ENCODE results near the gene PNPO.
A peak's percentile ranks its signal among the peaks of the same experiment; 100 is the strongest.

DNA sequence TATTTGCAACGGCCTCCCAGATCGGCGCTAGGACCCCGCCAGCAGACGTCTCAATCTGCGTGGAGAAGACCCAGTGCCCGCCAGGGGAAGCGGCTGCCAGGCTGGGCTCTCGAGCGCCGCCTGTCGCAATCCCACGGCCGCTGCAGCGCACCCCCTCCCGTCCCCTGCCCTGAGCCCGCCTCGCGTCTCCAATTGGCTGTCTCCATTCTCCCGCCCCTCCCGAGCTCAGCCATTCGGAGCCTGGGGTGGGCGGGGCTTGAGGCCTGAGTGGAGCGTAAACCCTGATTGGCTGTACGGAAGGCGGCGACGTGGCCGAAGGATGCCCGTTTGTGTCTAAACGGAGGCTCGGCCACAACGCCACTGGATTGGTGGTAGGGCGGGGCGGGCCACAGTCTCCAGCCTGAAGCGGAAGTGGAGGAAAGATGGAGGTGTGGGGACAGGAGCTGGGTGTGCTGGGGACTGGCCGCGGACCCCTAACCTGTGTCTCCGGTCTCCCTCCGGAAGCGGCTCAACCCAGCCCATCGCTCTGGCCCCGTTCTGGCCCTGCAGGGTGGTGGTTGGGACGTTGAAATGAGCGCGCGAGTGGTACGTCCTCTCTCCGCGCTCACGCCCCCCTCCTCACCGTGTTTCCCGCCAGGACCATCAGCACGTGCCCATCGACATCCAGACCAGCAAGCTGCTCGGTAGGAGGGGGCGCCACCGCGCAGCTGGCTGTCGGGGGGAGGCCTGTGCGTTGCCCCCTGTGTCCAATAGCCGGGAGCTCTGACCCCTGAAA is 29.5 kb downstream of the PNPO start, which contains the start of gene CDK5RAP3:
- TF ChIP-seq TAF1 (IDR thresholded peaks at IDR 0.05; ENCODE audit: borderline replicate concordance, insufficient read depth, low read length), result peak; percentile 79
- 0 out of 2 replicates have a peak, but pooled peaks have one; percentile 9 for TF ChIP-seq SIN3A (IDR thresholded peaks at IDR 0.05; ENCODE audit: borderline replicate concordance, insufficient read depth, low read length)
- peak; percentile 70 for TF ChIP-seq POLR2AphosphoS5 (IDR thresholded peaks at IDR 0.05; ENCODE audit: low read depth, low read length)
